Measurements from ENCODE around the gene PDCD1.

Gene PDCD1

GRCh38 chr2:241900251-241901017, 41.7 kb upstream of the PDCD1 start:
- H3K4me1 ChIP-seq, result no peaks in the 10 kb centered on the region
- H3K9me3 ChIP-seq, result no peaks in the 10 kb centered on the region
- DNase-seq (ENCODE audit: low spot score in 2 of 2), result no peak
- H3K36me3 ChIP-seq (replicated peaks), result no peaks in the 10 kb centered on the region
- H3K4me3 ChIP-seq, result no peak overlapping the region
- in situ Hi-C loops (cut with MboI; ENCODE audit: low sequenced_read_pairs), result no loop called here
- H3K27me3 ChIP-seq (ENCODE audit: low read depth), result no peaks in the 10 kb centered on the region

DNA sequence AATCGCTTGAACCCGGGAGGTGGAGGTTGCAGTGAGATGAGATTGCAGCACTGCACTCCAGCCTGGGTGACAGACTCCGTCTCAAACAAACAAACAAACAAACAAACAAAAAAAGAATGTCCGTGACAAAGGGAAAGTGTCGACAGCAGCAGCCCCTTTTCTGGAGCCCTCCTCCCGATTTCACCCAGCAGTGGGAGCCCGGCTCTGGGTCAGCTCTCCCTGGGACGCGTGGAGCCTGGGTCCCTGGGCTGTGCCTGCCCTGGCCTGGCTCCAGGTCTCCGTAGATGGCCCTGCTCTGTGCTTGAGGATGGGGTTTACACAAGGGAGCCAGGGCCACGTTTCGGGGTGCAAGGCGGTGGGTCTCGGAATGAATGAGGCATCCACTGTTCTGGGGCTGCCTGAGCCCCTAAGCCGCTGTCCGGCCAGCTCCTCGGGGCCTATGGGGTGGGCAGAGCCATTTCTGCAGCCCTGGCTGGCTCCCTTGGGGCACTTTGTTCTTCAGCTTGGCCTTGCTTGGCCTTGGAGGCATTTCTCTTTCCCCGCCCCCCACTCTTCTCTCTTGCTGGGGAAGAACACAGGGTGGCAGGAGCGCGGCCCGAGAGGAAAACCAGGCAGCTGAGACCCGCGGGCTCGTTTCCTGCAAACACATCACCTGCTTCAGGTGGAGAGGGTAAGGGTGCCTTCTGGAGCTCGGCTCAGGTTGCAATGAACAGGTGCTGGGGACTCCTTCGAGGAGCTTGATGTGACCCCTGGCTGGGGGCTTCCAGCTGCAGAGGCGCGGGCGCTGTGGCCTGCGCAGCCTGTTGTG, 40.0 kb upstream of the PDCD1 start:
- H3K27me3 ChIP-seq (ENCODE audit: low read depth), result no peaks in the 10 kb centered on the region
- H3K36me3 ChIP-seq (replicated peaks), result no peaks in the 10 kb centered on the region
- DNase-seq (ENCODE audit: low spot score in 2 of 2), result no peak
- H3K4me3 ChIP-seq, result no peak overlapping the region
- in situ Hi-C loops (cut with MboI; ENCODE audit: low sequenced_read_pairs), result no loop called here
- H3K4me1 ChIP-seq, result no peaks in the 10 kb centered on the region
- no peaks in the 10 kb centered on the region for H3K9me3 ChIP-seq

DNA sequence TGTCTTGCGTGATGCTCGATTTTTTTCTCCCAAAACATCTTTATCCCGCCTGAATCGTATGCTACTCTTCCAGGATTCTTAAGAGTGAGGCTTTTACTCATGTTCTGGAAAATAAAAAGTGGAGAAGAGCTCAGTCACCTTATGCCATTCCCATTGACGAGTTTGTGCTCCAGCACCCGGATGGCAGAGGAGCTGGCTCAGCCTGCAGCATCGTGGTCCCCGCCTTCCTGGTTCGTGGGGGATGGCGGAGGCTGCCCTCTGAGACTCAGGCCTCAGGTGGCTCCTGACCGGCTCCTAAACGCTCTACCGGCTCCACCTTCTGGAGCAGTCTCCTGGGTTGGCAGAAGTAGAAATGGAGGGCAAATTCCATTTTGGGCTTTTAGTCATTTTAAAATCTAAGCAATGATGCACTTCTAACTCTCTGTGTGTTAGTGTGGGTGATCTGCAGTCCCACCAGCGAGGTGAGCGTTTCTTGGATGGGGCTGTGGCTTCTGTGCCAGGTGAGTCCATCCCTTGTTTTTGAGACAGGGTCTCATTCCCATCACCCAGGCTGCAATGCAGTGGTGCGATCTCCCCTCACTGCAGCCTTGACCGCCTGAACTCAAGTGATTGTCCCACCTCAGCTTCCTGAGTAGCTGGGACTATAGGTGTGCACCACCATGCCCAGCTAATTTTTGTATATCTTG, 38.7 kb upstream of the PDCD1 start:
- Histone ChIP-seq H3K36me3 (replicated peaks) (no peaks in the 10 kb centered on the region), H3K4me3 (no peak overlapping the region), H3K27me3 (ENCODE audit: low read depth) (no peaks in the 10 kb centered on the region), H3K4me1 (peaks cover 4% of the 10 kb centered on the region), H3K9me3 (no peaks in the 10 kb centered on the region)
- in situ Hi-C loops (cut with MboI; ENCODE audit: low sequenced_read_pairs), result no loop called here
- DNase-seq (ENCODE audit: low spot score in 2 of 2), result no peak

DNA sequence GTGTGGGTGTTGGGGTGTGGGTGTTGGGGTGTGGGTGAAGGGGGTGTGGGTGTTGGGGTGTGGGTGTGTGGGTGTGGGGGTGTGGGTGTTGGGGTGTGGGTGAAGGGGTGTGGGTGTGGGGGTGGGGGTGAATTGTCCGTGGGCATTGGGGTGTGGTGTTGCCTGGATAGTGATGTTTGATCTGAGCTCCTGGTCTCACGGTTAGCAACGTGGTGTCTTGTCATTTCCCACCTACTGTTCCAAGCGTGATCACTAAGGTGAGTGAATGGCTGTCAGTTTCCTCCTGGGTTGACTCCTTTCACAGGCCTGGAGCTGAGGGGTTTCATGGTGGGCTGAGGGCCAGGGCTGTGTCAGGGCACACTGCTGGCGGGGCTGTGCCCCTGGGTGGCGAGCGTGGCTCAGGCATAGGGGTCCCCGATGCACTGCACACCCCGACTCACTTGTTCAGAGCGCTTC, 38.1 kb upstream of the PDCD1 start:
- no peaks in the 10 kb centered on the region for H3K36me3 ChIP-seq (replicated peaks)
- no peaks in the 10 kb centered on the region for H3K27me3 ChIP-seq (ENCODE audit: low read depth)
- H3K4me3 ChIP-seq, result no peak overlapping the region
- H3K4me1 ChIP-seq, result peaks cover 10% of the 10 kb centered on the region
- H3K9me3 ChIP-seq, result no peaks in the 10 kb centered on the region
- in situ Hi-C loops (cut with MboI; ENCODE audit: low sequenced_read_pairs), result no loop called here
- no peak for DNase-seq (ENCODE audit: low spot score in 2 of 2)

GRCh38 chr2:241895712-241896641, 37.3 kb upstream of the PDCD1 start:
- Histone ChIP-seq H3K27me3 (ENCODE audit: low read depth) (no peaks in the 10 kb centered on the region), H3K9me3 (no peaks in the 10 kb centered on the region), H3K36me3 (replicated peaks) (no peaks in the 10 kb centered on the region), H3K4me3 (no peak overlapping the region), H3K4me1 (peaks cover 10% of the 10 kb centered on the region)
- in situ Hi-C loops (cut with MboI; ENCODE audit: low sequenced_read_pairs), result no loop called here
- no peak for DNase-seq (ENCODE audit: low spot score in 2 of 2)

DNA sequence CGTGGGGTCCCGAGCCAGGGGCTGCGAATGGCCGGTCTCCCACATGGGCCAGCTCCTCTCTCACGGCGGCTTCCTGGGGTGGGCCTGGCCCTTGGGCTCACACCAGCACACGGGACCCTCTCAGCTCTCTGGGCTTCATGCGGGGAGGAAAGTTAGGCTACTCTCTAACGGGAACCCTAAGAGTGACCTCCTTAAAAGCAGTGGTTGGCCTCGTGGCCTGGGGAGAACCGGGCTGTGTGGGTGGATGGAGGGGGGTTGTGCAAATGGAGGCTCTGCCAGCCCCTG, 36.7 kb upstream of the PDCD1 start:
- DNase-seq (ENCODE audit: low spot score in 2 of 2), result no peak
- in situ Hi-C loops (cut with MboI; ENCODE audit: low sequenced_read_pairs), result no loop called here
- H3K4me1 ChIP-seq, result peaks cover 10% of the 10 kb centered on the region
- no peaks in the 10 kb centered on the region for H3K36me3 ChIP-seq (replicated peaks)
- H3K4me3 ChIP-seq, result no peak overlapping the region
- no peaks in the 10 kb centered on the region for H3K9me3 ChIP-seq
- no peaks in the 10 kb centered on the region for H3K27me3 ChIP-seq (ENCODE audit: low read depth)

GRCh38 chr2:241894681-241895426, 36.2 kb upstream of the PDCD1 start:
- peak in 1 of 2 experiments; percentile 7 for DNase-seq (ENCODE audit: low spot score in 2 of 2)
- in situ Hi-C loops (cut with MboI; ENCODE audit: low sequenced_read_pairs), result no loop called here
- H3K4me3 ChIP-seq, result no peak overlapping the region

GRCh38 chr2:241894056-241894641, 35.5 kb upstream of the PDCD1 start:
- no peaks in the 10 kb centered on the region for H3K9me3 ChIP-seq
- DNase-seq (ENCODE audit: low spot score in 2 of 2), result no peak
- H3K36me3 ChIP-seq (replicated peaks), result no peaks in the 10 kb centered on the region
- H3K4me1 ChIP-seq, result peaks cover 10% of the 10 kb centered on the region
- in situ Hi-C loops (cut with MboI; ENCODE audit: low sequenced_read_pairs), result no loop called here
- H3K27me3 ChIP-seq (ENCODE audit: low read depth), result no peaks in the 10 kb centered on the region
- H3K4me3 ChIP-seq, result no peak overlapping the region

More at GRCh38 chr2:241894681-241895426, 36.2 kb upstream of the PDCD1 start:
- Histone ChIP-seq H3K9me3 (no peaks in the 10 kb centered on the region), H3K36me3 (replicated peaks) (no peaks in the 10 kb centered on the region), H3K27me3 (ENCODE audit: low read depth) (no peaks in the 10 kb centered on the region), H3K4me1 (peaks cover 10% of the 10 kb centered on the region)

DNA sequence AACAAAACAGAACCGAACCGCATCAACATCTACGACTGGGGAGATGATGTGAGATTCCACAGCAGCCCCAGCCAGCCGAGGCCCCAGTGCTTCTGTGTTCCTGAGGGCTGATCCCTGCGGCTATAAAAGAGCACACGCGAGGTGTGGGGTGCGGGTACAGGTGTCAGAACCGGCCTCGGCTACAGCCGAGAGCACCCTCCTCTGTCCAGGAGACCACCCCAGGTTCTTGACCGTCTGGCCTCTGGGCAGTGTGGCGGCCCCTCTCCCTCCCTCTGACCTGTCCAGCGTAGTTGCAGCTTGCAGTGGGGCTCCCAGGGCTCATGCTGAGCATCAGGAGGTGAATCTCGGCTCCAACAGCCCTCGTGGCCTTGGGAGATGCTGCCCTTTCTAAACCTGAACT, 34.6 kb upstream of the PDCD1 start:
- no peaks in the 10 kb centered on the region for H3K36me3 ChIP-seq (replicated peaks)
- in situ Hi-C loops (cut with MboI; ENCODE audit: low sequenced_read_pairs), result no loop called here

DNA sequence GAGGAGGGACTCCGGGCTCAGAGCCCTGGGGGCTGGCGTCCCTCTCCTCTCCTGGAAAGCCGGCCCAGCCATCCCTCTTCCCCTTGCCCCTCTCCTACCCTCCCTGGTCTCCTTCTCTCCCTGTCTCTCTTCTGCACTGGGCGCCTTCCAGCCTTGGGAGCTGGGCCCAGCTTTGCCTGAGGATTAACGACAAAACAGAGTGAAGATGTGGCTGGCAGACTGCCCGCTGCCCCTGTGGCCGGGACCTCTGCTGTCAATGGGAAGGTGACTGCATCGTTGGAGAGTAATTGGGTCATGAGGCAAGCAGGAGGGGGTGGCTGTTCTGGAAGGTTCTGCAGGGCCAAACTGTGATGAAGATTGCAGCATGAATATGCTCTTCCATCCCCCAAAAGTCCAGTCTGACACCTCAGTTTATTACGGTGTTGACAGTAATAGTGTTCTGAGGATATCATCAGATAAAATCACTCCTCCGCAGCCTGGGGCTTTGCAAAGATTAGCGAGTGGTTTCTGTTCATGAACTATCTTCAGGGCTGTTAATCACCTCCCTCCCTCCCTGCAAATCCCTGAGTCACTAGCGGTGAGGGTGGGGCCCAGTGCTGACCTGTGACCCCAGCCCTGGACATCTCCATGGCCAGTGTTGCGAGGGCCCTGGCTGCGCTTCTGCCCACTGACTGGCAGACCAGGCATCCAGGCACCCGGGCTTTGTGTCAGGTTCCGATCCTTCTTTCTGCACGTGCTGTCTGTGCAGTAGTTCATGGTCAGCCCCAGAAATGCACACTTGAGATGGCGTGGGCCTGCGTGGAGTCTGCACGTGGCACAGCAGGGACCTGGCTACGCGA, 33.8 kb upstream of the PDCD1 start:
- in situ Hi-C loops (cut with MboI; ENCODE audit: low sequenced_read_pairs), result no loop called here
- no peaks in the 10 kb centered on the region for H3K9me3 ChIP-seq
- peaks cover 10% of the 10 kb centered on the region for H3K4me1 ChIP-seq
- H3K27me3 ChIP-seq (ENCODE audit: low read depth), result no peaks in the 10 kb centered on the region
- no peaks in the 10 kb centered on the region for H3K36me3 ChIP-seq (replicated peaks)
- DNase-seq (ENCODE audit: low spot score in 2 of 2), result peak; percentile 16 to 60
- H3K4me3 ChIP-seq, result no peak overlapping the region

More for the DNA sequence above, 34.6 kb upstream of the PDCD1 start:
- DNase-seq (ENCODE audit: low spot score in 2 of 2), result no peak
- H3K4me3 ChIP-seq, result no peak overlapping the region
- no peaks in the 10 kb centered on the region for H3K9me3 ChIP-seq
- H3K27me3 ChIP-seq (ENCODE audit: low read depth), result no peaks in the 10 kb centered on the region
- H3K4me1 ChIP-seq, result peaks cover 10% of the 10 kb centered on the region

- no peak for DNase-seq (ENCODE audit: low spot score in 2 of 2)
- H3K4me3 ChIP-seq, result no peak overlapping the region
- H3K36me3 ChIP-seq (replicated peaks), result no peaks in the 10 kb centered on the region
- H3K27me3 ChIP-seq (ENCODE audit: low read depth), result no peaks in the 10 kb centered on the region
- no peaks in the 10 kb centered on the region for H3K9me3 ChIP-seq
- H3K4me1 ChIP-seq, result peaks cover 10% of the 10 kb centered on the region
- in situ Hi-C loops (cut with MboI; ENCODE audit: low sequenced_read_pairs), result no loop called here
These were observed 33.2 kb upstream of the PDCD1 start for GRCh38 chr2:241891988-241892298.

Measured in HAP-1 (cell line).